Stimulated activated CD8-positive, alpha-beta memory T cell treated with anti-CD3 and anti-CD28 coated beads, Interleukin-2, amount 100 ng/mL, for 48 hours (primary cell): ENCODE data around the gene DUS2.
A peak's percentile ranks its signal among the peaks of the same experiment; 100 is the strongest.

Source experiments
- DNase-seq, 2 donors: peaks; one replicate each; pipeline ENCODE4 v3.0.0-alpha.2; 2020; ENCODE audit warnings: low read depth in 2 of 2

DUS2 gene

GRCh38 chr16:68046106-68046505, 23.0 kb downstream of the DUS2 start:
- no peak for DNase-seq

GRCh38 chr16:68047987-68048386, 24.9 kb downstream of the DUS2 start:
- no peak for DNase-seq

- no peak for DNase-seq
Observed at GRCh38 chr16:68049449-68049848, 26.4 kb downstream of the DUS2 start.

GRCh38 chr16:68055395-68055794, 32.3 kb downstream of the DUS2 start:
- no peak for DNase-seq

- no peak for DNase-seq
Observed at GRCh38 chr16:68059804-68060203, 36.7 kb downstream of the DUS2 start.

GRCh38 chr16:68061396-68061795, 38.3 kb downstream of the DUS2 start:
- no peak for DNase-seq

- no peak for DNase-seq
Observed at GRCh38 chr16:68062910-68063393, 39.9 kb downstream of the DUS2 start.

- DNase-seq: peak; percentile 43 to 57
Observed at GRCh38 chr16:68064791-68065365, 41.8 kb downstream of the DUS2 start.

GRCh38 chr16:68065716-68066305, 42.7 kb downstream of the DUS2 start:
- DNase-seq: no peak

- no peak for DNase-seq
Observed at GRCh38 chr16:68066763-68067162, 43.7 kb downstream of the DUS2 start.

- DNase-seq: no peak
Observed at GRCh38 chr16:68068926-68069325, 45.8 kb downstream of the DUS2 start.

GRCh38 chr16:68069511-68070248, 46.6 kb downstream of the DUS2 start:
- no peak for DNase-seq

- no peak for DNase-seq
Observed at GRCh38 chr16:68070249-68070730, 47.2 kb downstream of the DUS2 start.

GRCh38 chr16:68070806-68071517, 47.9 kb downstream of the DUS2 start:
- DNase-seq: no peak

GRCh38 chr16:68071518-68071901, 48.4 kb downstream of the DUS2 start:
- DNase-seq: no peak

GRCh38 chr16:68072038-68072695, 49.1 kb downstream of the DUS2 start:
- DNase-seq: no peak

- DNase-seq: no peak
Observed at GRCh38 chr16:68073902-68074760, 51.0 kb downstream of the DUS2 start.

- peak; percentile 46 to 52 for DNase-seq
Observed at GRCh38 chr16:68074850-68075555, 51.9 kb downstream of the DUS2 start.

- no peak for DNase-seq
Observed at GRCh38 chr16:68075980-68076379, 52.9 kb downstream of the DUS2 start.

GRCh38 chr16:68076560-68076959, 53.5 kb downstream of the DUS2 start:
- no peak for DNase-seq
